GM13977 (cell line): ENCODE measurements around the gene TM7SF2.
A peak's percentile ranks its signal among the peaks of the same experiment; 100 is the strongest.

Experiments used
- DNase-seq: peaks from one replicate; pipeline ENCODE4 v3.0.0; 2012; ENCODE audit warnings: low spot score
- in situ Hi-C: fragments of 300-500 bp; cut with MboI; formaldehyde crosslinking; loops from one replicate; pipeline ENCODE4 v1.12.0; 2022; ENCODE audit warnings: low sequenced_read_pairs, low pct_unique_long_range_greater_than_20kb, mixed read lengths, inconsistent platforms; ENCODE audit not compliant: unreplicated experiment
- TF ChIP-seq, protein P1 (sequence below): IDR thresholded peaks from 2 replicates; pipeline ENCODE4 v1.5.1; 2012; ENCODE audit warnings: mild to moderate bottlenecking, control low read depth; ENCODE audit not compliant: insufficient read depth; ENCODE audit errors: extremely low read depth, missing control alignments

Gene TM7SF2

DNA sequence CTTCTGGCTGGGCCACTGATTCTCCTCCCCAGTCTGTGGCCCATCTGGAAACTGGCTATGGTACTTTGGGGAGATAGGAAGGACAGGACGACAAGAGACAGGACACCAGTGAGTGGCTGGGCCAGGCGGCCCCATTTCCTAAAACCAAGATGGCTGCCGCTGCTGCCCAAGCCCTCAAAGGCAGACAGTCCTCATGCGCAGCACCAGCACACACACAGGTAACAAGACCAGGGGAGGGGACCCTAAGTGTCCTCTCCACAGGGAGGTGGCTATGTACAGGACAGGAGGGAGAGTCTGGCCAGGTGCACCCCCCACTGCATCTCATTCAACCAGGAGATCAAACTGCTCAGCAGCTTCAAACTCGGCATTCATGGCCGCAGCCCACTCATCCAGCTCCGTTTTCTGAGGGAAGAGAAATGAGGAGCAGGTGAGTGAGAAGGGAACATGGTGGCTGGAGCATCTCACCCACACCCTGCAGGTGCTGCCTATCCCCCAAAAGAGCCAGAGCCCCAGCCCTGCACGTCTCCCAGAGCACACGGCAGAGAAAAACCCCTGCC, 32.8 kb upstream of the TM7SF2 start:
- no peak for DNase-seq
- TF ChIP-seq, protein P1, sequence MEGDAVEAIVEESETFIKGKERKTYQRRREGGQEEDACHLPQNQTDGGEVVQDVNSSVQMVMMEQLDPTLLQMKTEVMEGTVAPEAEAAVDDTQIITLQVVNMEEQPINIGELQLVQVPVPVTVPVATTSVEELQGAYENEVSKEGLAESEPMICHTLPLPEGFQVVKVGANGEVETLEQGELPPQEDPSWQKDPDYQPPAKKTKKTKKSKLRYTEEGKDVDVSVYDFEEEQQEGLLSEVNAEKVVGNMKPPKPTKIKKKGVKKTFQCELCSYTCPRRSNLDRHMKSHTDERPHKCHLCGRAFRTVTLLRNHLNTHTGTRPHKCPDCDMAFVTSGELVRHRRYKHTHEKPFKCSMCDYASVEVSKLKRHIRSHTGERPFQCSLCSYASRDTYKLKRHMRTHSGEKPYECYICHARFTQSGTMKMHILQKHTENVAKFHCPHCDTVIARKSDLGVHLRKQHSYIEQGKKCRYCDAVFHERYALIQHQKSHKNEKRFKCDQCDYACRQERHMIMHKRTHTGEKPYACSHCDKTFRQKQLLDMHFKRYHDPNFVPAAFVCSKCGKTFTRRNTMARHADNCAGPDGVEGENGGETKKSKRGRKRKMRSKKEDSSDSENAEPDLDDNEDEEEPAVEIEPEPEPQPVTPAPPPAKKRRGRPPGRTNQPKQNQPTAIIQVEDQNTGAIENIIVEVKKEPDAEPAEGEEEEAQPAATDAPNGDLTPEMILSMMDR: no peak
- in situ Hi-C loops: no loop called here

DNA sequence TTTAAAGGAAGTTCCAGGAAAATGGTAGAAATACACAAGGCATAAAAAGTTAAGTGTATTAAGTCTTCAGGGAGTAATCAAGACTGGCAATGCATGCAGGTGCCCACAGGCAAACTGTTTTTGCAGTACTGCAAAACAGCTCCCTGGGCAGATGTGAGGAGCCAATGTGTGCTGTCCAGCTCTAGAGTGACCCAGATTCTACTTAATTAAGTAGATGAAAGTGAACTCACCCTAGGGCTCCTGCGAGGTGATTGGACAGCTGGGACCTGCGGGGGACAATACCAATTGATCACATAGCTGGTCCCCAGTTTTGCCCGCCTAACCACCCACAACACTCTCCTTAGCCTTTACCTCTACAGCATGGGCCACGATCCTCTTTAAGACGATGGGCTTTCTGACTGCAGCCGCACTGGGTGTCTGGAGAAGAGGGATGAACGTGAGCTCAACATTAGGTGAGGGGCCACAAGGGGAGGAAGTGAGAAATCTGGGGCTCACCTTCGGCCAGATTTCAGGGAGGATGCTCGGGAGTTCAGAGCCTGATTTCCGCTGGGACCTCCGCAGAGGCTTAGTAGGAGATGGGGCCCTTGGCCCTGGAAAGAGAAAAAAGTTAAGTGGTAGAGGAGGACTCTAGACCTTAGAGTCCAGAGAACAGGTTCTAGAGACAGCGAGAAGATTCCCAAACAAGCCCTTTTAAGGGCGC, 28.4 kb upstream of the TM7SF2 start:
- TF ChIP-seq, protein P1: no peak
- in situ Hi-C loops: no loop called here
- DNase-seq: no peak

DNA sequence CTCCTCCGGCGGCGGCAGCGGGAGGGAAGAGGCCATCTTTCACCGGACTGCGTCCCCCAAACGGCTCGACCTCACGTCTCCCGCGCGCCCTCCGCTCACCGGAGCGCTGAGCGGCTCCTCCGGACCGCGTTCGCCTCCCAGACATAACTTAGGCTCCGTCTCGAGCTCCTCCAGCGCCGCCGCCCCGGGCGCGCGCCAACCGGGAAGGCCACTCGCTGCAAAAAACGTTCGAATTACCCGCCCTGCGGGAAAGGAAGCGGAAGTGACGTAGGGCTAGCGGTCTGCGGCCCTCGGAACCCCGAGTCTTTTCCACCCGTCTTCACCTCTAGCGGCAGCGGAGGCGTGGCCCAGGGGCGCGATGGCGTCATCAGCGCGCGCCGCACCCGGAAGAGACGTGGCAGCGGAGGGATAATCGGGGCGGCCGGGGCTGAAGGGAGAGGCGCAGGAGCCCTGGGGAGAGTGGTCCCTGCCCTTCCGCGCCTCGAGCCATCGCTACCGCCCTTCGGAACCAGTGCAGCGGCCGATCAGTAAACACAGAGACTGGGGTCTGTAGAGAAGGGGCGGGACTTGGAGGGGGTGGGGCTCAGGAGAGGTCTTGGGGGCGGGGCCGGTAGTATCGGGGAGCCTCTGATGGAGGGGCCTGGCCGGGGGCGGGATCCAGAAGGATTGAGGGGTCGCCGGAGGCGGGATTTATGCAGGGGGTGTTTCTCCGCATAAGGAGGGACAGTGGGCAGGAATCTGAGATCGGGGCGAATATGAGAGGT, 27.7 kb upstream of the TM7SF2 start, which contains the start of the genes CDCA5 and ZFPL1:
TSS of gene CDCA5 (minus strand) at position 207 of the 764 bp plus-strand sequence. CDS start at position 145, 62 bp downstream.
TSS of gene ZFPL1 (plus strand) at position 389 of the 764 bp plus-strand sequence. CDS start 477 bp downstream, outside the sequence.
- DNase-seq: peak; percentile 99
- in situ Hi-C loops: no loop called here
- TF ChIP-seq, protein P1: no peak

DNA sequence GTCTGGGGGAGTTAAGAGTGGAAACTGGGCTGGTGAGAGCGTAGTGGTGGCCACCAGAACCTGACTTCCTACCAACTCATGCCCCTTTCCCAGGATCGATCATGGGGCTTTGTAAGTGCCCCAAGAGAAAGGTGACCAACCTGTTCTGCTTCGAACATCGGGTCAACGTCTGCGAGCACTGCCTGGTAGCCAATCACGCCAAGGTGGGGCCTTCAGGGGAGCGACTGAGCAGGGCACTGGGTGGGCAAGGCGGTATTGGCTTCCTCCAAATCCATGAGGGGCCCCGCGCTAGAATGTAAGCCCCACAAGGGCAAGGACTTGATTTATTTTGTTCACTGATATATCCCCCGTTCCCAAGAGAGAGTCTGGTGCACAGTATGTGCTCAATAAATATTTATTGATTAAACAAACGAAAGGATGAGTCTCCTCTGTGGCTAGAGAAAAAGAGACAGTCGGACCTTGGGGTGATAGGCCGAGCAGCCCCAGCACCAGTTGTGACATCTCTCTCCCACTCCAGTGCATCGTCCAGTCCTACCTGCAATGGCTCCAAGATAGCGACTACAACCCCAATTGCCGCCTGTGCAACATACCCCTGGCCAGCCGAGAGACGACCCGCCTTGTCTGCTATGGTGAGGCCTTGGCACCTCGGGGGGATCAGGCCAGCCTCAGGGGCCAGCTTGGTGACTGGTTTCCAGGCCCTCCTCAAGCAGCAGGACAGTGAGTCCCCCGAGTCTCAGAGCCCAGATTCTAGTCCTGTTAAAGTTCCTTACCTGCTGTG, 26.9 kb upstream of the TM7SF2 start:
- TF ChIP-seq, protein P1: no peak
- in situ Hi-C loops: no loop called here
- no peak for DNase-seq

DNA sequence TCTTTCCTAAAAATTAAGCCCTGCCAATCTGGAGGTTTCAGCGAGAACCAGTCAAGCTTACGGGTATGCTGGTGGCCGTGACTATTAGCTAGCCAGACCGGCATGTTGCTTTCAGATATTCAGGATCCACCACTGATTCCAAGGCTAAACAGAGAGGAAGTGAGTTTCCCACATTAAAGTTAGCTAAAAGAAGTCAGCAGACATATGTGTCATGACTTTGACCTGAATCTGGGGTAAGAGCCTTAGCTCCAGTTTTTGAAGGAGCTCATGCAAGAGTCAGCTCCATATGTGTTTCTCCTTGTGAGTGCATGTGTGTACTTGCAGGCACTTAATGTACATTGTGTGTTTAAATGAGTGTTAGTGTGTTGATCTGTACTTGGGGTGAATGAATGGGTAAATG, 26.2 kb upstream of the TM7SF2 start:
- DNase-seq: no peak
- TF ChIP-seq, protein P1: no peak
- in situ Hi-C loops: no loop called here

DNA sequence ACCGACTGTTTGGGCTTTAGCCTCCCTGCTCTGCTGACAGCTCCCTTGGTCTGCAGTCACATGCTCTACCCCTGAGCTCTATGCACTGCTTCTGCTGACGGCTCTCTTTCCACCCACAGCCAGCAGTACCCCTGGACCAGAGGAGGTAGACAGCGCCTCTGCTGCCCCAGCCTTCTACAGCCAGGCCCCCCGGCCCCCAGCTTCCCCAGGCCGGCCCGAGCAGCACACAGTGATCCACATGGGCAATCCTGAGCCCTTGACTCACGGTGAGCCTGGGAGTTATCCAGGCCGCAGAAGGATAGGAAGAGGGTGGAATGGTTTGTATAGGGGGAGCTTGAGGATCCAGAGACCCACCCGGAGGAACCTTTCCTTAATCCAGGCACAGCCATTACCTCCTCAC, 24.9 kb upstream of the TM7SF2 start:
- TF ChIP-seq, protein P1: no peak
- in situ Hi-C loops: no loop called here
- DNase-seq: no peak
